Esophagus squamous epithelium (tissue), 4 donors: ENCODE results near the gene IL10RA.
"Not testable (repeated sequence)": the region's sequence is repeated elsewhere in the genome, so short reads cannot be mapped to it uniquely, and the experiment has no call there.

Experiments used
- POLR2A ChIP-seq, 4 donors: fragments of 450-650 bp; IDR thresholded peaks; one replicate each; pipeline ENCODE4 v1.6.1; 2017; ENCODE audit warnings: antibody characterized with exemption in 4 of 4, mild to moderate bottlenecking in 4 of 4, moderate library complexity in 3 of 4
- TF ChIP-seq, protein P1 (sequence below), 6 experiments: fragments of 450-650 bp in 4 of 6; fragments of 200-600 bp in 2 of 6; sonication (generic) in 2 of 6; IDR thresholded peaks; one replicate each; pipeline ENCODE4 v1.5.1; 2016 to 2019; ENCODE audit warnings: antibody characterized with exemption in 6 of 6, mild to moderate bottlenecking in 4 of 6, moderate library complexity in 4 of 6

- TF ChIP-seq, protein P1, sequence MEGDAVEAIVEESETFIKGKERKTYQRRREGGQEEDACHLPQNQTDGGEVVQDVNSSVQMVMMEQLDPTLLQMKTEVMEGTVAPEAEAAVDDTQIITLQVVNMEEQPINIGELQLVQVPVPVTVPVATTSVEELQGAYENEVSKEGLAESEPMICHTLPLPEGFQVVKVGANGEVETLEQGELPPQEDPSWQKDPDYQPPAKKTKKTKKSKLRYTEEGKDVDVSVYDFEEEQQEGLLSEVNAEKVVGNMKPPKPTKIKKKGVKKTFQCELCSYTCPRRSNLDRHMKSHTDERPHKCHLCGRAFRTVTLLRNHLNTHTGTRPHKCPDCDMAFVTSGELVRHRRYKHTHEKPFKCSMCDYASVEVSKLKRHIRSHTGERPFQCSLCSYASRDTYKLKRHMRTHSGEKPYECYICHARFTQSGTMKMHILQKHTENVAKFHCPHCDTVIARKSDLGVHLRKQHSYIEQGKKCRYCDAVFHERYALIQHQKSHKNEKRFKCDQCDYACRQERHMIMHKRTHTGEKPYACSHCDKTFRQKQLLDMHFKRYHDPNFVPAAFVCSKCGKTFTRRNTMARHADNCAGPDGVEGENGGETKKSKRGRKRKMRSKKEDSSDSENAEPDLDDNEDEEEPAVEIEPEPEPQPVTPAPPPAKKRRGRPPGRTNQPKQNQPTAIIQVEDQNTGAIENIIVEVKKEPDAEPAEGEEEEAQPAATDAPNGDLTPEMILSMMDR (IDR thresholded peaks at IDR 0.05), result not testable (repeated sequence)
- TF ChIP-seq POLR2A (IDR thresholded peaks at IDR 0.05), result not testable (repeated sequence)
Observed at GRCh38 chr11:117948466-117948865, 37.7 kb upstream of the IL10RA start.
